CD14-positive monocyte (primary cell): Measurements from ENCODE around the gene TMEM82. TPM values are rescaled to one million over a fixed set of nuclear protein-coding genes. Genes with fewer than 3 reads are reported as not detected.
A peak's percentile ranks its signal among the peaks of the same experiment; 100 is the strongest.

ENCODE experiments used
- DNase-seq, 3 donors: peaks; one replicate each; pipeline ENCODE4 v3.0.0-alpha.2; 2011 to 2022
- H2AFZ ChIP-seq: 2 replicates; pipeline ENCODE4 v1.6.0; 2012; ENCODE audit warnings: mild to moderate bottlenecking, low read depth, low read length, inconsistent platforms; ENCODE audit not compliant: insufficient read depth, poor library complexity, severe bottlenecking
- H3K27ac ChIP-seq, 2 donors: 1 replicate in 1 of 2; 2 replicates in 1 of 2; pipeline ENCODE4 v1.5.1; 2012 to 2013; ENCODE audit warnings: low read length in 2 of 2, control low read depth in 1 of 2, inconsistent platforms in 1 of 2, low read depth in 1 of 2, mild to moderate bottlenecking in 1 of 2
- H3K27me3 ChIP-seq, 2 donors: one replicate each; pipeline versions ENCODE4 v1.6.0 to v1.6.1; 2011 to 2013; ENCODE audit warnings: low read length in 2 of 2; ENCODE audit not compliant: control insufficient read depth in 2 of 2, insufficient read depth in 2 of 2
- H3K36me3 ChIP-seq, 2 donors: replicated peaks in 1 of 2; 1 replicate in 1 of 2; 2 replicates in 1 of 2; pipeline versions ENCODE4 v1.5.1 to v1.6.1; 2012 to 2013; ENCODE audit warnings: low read length in 2 of 2, control low read depth in 1 of 2, inconsistent platforms in 1 of 2, mild to moderate bottlenecking in 1 of 2; ENCODE audit not compliant: insufficient read depth in 2 of 2, control insufficient read depth in 1 of 2
- H3K4me1 ChIP-seq, 2 donors: 1 replicate in 1 of 2; 2 replicates in 1 of 2; pipeline versions ENCODE4 v1.5.1 to v1.6.1; 2012 to 2013; ENCODE audit warnings: low read length in 2 of 2, control low read depth in 1 of 2, inconsistent platforms in 1 of 2, mild to moderate bottlenecking in 1 of 2, moderate library complexity in 1 of 2; ENCODE audit not compliant: insufficient read depth in 2 of 2, control insufficient read depth in 1 of 2
- H3K4me2 ChIP-seq: replicated peaks from 2 replicates; pipeline ENCODE3; 2012; ENCODE audit warnings: low read length, moderate library complexity, mild to moderate bottlenecking; ENCODE audit not compliant: poor library complexity, severe bottlenecking; ENCODE audit errors: extremely low read depth
- H3K4me3 ChIP-seq, 3 experiments: fragments of 200-600 bp in 1 of 3; sonication (generic) in 1 of 3; replicated peaks in 1 of 3; 1 replicate in 2 of 3; 2 replicates in 1 of 3; pipeline ENCODE4 v1.5.1; 2011 to 2013; ENCODE audit warnings: low read length in 3 of 3, mild to moderate bottlenecking in 3 of 3, control low read depth in 2 of 3, low read depth in 2 of 3, inconsistent platforms in 1 of 3, moderate library complexity in 1 of 3
- H3K79me2 ChIP-seq: 2 replicates; pipeline ENCODE4 v1.6.0; 2012; ENCODE audit warnings: mild to moderate bottlenecking, control low read depth, inconsistent platforms, low read length, moderate library complexity; ENCODE audit not compliant: insufficient read depth
- H3K9ac ChIP-seq: 2 replicates; pipeline ENCODE4 v1.6.0; 2017; ENCODE audit warnings: low read length, mild to moderate bottlenecking; ENCODE audit not compliant: insufficient read depth, poor library complexity, severe bottlenecking
- H3K9me3 ChIP-seq, 2 donors: replicated peaks in 1 of 2; 1 replicate in 1 of 2; 2 replicates in 1 of 2; pipeline versions ENCODE4 v1.5.1 to v1.6.1; 2012 to 2013; ENCODE audit warnings: low read length in 2 of 2, control low read depth in 1 of 2; ENCODE audit not compliant: control insufficient read depth in 1 of 2, insufficient read depth in 1 of 2
- H4K20me1 ChIP-seq: 2 replicates; pipeline ENCODE4 v1.6.0; 2012; ENCODE audit warnings: mild to moderate bottlenecking, low read length, control low read depth, moderate library complexity; ENCODE audit not compliant: insufficient read depth
- H3K27ac Mint-ChIP-seq, 7 donors: one replicate each; pipeline ENCODE4 v1.8.0; 2020; ENCODE audit warnings: mild to moderate bottlenecking in 7 of 7, mixed read lengths in 7 of 7, moderate library complexity in 6 of 7, inconsistent platforms in 2 of 7
- H3K27me3 Mint-ChIP-seq, 3 donors: one replicate each; pipeline ENCODE4 v1.8.0; 2021 to 2022; ENCODE audit warnings: low read depth in 3 of 3, mild to moderate bottlenecking in 3 of 3, mixed read lengths in 3 of 3, moderate library complexity in 3 of 3, inconsistent platforms in 1 of 3
- H3K36me3 Mint-ChIP-seq, 2 donors: one replicate each; pipeline ENCODE4 v1.8.0; 2020; ENCODE audit warnings: mixed read lengths in 2 of 2, inconsistent platforms in 1 of 2, mild to moderate bottlenecking in 1 of 2
- H3K4me1 Mint-ChIP-seq: one replicate; pipeline ENCODE4 v1.8.0; 2020; ENCODE audit warnings: mild to moderate bottlenecking, mixed read lengths
- H3K4me3 Mint-ChIP-seq, 2 donors: one replicate each; pipeline ENCODE4 v1.8.0; 2020; ENCODE audit warnings: mild to moderate bottlenecking in 2 of 2, mixed read lengths in 2 of 2, moderate library complexity in 1 of 2
- H3K9me3 Mint-ChIP-seq, 7 donors: one replicate each; pipeline ENCODE4 v1.8.0; 2020 to 2022; ENCODE audit warnings: mixed read lengths in 7 of 7, mild to moderate bottlenecking in 6 of 7, moderate library complexity in 6 of 7, inconsistent platforms in 2 of 7
- CTCF ChIP-seq: fragments of 200-600 bp; IDR thresholded peaks from one replicate; pipeline ENCODE4 v1.8.0; 2022; ENCODE audit warnings: antibody characterized with exemption, mild to moderate bottlenecking
- WGBS: methylation state at CpG from one replicate; pipeline ENCODE4 v1.1.5; 2013; ENCODE audit warnings: missing lambda C conversion rate; ENCODE audit not compliant: insufficient coverage; 5-methylcytosine and 5-hydroxymethylcytosine counted together
- intact Hi-C, 2 donors: fragments of 100-400 bp; cut with micrococcal nuclease; formaldehyde crosslinking; loops; one replicate each; pipeline versions ENCODE4 v1.15.0 to v1.15.1; 2023
- polyA plus RNA-seq, 3 donors: library from polyadenylated mRNA; depleted of rRNA in 1 of 3; unstranded in 2 of 3; stranded (reverse) in 1 of 3; fragments of 300-500 nt in 2 of 3; fragments of >200 nt in 1 of 3; fragmentation: Illumina TruSeq in 2 of 3; gene quantifications; 1 replicate in 2 of 3; 2 replicates in 1 of 3; pipeline ENCODE4 v1.2.3, GENCODE V29; 2012 to 2021

TMEM82 gene
- polyA plus RNA-seq, 3 donors, result not detected

- Mint-ChIP-seq H3K27me3 (no peaks in the 10 kb centered on the region), H3K9me3 (no peaks in the 10 kb centered on the region), H3K4me1 (no peaks in the 10 kb centered on the region), H3K4me3 (no peak overlapping the region), H3K27ac (no peak overlapping the region), H3K36me3 (peaks cover 60 to 85% of the 10 kb centered on the region in 2 donors)
- no peak overlapping the region for H2AFZ ChIP-seq
- no peak overlapping the region for H3K4me2 ChIP-seq
- H3K36me3 ChIP-seq, result peaks cover 67 to 83% of the 10 kb centered on the region in 2 donors
- intact Hi-C loops, result no loop called here
- no peak overlapping the region for H3K4me3 ChIP-seq
- peaks cover 24% of the 10 kb centered on the region for H3K79me2 ChIP-seq
- peaks cover 77% of the 10 kb centered on the region for H4K20me1 ChIP-seq
- H3K4me1 ChIP-seq, result no peaks in the 10 kb centered on the region
- no peak overlapping the region for H3K9ac ChIP-seq
- WGBS, result 98% methylated on average over 10 of the region's 11 CpGs
- TF ChIP-seq CTCF, result no peak
- no peak for DNase-seq
- H3K27ac ChIP-seq, result no peak overlapping the region
- H3K9me3 ChIP-seq, result no peaks in the 10 kb centered on the region
- H3K27me3 ChIP-seq, result no peaks in the 10 kb centered on the region
Measured at GRCh38 chr1:15717418-15718125, 24.7 kb upstream of the TMEM82 start.

- Histone ChIP-seq H3K9me3 (no peaks in the 10 kb centered on the region), H3K79me2 (peaks cover 20% of the 10 kb centered on the region), H3K27me3 (no peaks in the 10 kb centered on the region), H3K4me3 (no peak overlapping the region), H3K4me1 (no peaks in the 10 kb centered on the region), H3K4me2 (no peak overlapping the region), H3K9ac (no peak overlapping the region), H2AFZ (no peak overlapping the region), H4K20me1 (peaks cover 76% of the 10 kb centered on the region), H3K27ac (no peak overlapping the region), H3K36me3 (peaks cover 73 to 88% of the 10 kb centered on the region in 2 donors)
- Mint-ChIP-seq H3K4me3 (no peak overlapping the region), H3K27me3 (no peaks in the 10 kb centered on the region), H3K27ac (peak overlapping the region in 1 of 7 donors; percentile 22), H3K36me3 (peaks cover 64 to 89% of the 10 kb centered on the region in 2 donors), H3K9me3 (no peaks in the 10 kb centered on the region), H3K4me1 (no peaks in the 10 kb centered on the region)
- intact Hi-C loops, result no loop called here
- no peak for DNase-seq
- 95% methylated on average over 6 of the region's 8 CpGs for WGBS
- TF ChIP-seq CTCF, result no peak
Measured at GRCh38 chr1:15718199-15718601, 24.1 kb upstream of the TMEM82 start.
